SK-MEL-5 (cell line): Measurements from ENCODE around the gene MYBL2. TPM values are rescaled to one million over a fixed set of nuclear protein-coding genes. Genes with fewer than 3 reads are reported as not detected.
"Not testable (repeated sequence)": the region's sequence is repeated elsewhere in the genome, so short reads cannot be mapped to it uniquely, and the experiment has no call there.

Experiments
- DNase-seq: peaks from one replicate; pipeline ENCODE4 v3.0.0-alpha.2; 2016; ENCODE audit warnings: low read depth, low spot score
- in situ Hi-C: cut with HindIII; loops from 2 replicates; pipeline ENCODE4 v1.10.0; 2016; ENCODE audit warnings: low sequenced_read_pairs, high pct_unique_total_duplicates, low pct_unique_long_range_greater_than_20kb
- polyA plus RNA-seq, 2 experiments: library from polyadenylated mRNA; depleted of rRNA; stranded (reverse); fragments of >200 nt; gene quantifications; 2 replicates each; pipeline ENCODE4 v1.2.3, GENCODE V29; 2015
- total RNA-seq: library from RNA; depleted of rRNA; stranded (reverse); fragments of >200 nt; shearing (Covaris generic); gene quantifications from 2 replicates; pipeline ENCODE4 v1.2.3, GENCODE V29; 2014; rRNA removed

The MYBL2 gene
- total RNA-seq, result 10.4 and 14.1 TPM in 2 replicates
- 39.5 and 45.5 TPM in 2 replicates for polyA plus RNA-seq (2015; cell fraction: cytosol; rRNA removed)
- 21.8 and 33.9 TPM in 2 replicates for polyA plus RNA-seq (2015; cell fraction: nucleus; rRNA removed)

DNA sequence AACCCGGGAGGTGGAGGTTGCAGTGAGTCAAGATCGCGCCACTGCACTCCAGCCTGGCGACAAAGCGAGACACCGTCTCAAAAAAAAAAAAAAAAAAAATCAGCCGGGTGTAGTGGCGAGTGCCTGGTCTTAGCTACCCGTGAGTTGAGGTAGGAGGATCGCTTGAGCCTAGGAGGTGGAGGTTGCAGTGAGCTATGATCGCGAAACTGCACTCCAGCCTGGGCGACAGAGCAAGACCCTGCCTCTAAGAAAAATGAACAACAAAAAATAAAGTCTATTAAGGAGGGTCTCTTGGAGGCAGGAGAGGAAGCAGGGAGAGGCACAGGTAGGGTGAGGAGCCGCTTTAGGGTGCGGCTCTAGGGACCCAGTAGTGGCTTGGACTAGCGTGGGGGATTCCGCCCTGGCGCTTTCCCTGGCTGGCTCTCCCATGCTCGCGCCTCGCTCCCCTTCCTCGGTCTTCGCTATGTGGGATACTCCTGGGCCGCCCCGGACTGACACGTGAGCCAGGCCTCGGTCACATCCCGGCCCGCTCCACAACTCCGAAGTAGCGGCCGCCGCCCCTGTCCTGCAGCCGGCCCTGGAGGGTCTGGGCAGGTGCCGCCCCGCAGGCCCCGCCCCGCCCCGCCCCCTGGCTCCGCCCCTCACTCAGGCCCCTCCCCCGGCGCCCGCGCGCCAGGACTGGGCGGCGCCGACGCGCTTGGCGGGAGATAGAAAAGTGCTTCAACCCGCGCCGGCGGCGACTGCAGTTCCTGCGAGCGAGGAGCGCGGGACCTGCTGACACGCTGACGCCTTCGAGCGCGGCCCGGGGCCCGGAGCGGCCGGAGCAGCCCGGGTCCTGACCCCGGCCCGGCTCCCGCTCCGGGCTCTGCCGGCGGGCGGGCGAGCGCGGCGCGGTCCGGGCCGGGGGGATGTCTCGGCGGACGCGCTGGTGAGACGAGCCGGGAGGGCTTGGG, at the start of gene MYBL2:
TSS of gene MYBL2 (plus strand) at position 739 of the 953 bp plus-strand sequence. CDS start at position 909, 170 bp downstream.
- DNase-seq, result peak; percentile 66
- in situ Hi-C loops, result no loop called here

DNA sequence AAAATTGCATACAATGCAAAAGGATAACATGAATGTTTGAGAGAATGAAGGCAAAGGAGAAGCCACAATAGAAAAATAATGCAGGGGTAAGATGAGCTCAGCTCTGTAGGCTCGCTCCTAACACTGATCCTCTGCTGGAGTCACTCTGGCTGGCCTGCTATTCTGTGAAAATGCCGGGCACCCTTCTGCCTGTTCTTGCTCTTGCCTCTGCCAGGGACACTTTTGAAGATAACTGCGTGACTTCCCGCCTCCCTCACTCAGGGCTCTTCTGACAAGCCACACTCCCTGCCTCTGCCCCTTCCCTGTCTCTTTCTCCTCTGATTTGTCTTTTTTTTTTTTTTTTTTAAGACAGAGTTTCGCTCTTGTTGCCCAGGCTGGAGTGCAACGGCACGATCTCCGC, 35.3 kb upstream of the MYBL2 start:
- in situ Hi-C loops, result no loop called here
- no peak for DNase-seq

DNA sequence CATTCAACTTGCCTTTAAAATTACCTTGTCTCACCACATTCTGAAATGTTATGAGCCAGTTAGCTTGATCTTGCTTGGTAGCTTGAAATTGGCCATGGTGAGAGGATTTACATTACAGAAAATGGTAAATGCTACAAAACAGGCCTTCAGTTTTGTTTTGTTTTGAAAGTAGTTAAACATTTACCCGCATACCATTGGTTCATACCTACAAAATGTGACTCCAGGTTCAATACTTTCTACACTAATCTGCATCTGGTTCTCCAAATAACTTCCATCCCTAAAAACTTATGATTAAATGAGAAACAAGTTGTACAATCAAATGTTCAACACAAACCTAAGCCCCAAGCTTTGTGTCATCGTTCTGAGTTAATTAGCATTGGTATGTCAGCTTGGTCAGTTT, 30.5 kb upstream of the MYBL2 start:
- in situ Hi-C loops, result no loop called here
- no peak for DNase-seq

DNA sequence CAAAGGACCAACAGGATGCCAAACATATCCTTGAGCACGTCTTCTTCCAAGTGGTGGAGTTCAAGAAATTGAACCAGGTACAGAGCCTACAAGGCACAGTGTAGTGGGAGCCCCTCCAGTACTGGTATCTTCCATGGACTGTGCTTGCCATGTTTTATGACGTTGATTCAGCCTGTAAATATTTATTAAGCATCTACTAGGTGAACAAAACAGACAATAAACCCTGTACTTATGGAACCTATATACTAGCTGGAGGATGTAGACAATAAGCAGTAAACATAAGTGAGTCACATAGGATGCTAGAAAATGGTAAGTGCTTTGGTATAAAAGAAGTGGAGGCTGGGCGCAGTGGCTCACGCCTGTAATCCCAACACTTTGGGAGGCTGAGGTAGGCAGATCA, 24.4 kb upstream of the MYBL2 start:
- DNase-seq, result no peak
- in situ Hi-C loops, result no loop called here

DNA sequence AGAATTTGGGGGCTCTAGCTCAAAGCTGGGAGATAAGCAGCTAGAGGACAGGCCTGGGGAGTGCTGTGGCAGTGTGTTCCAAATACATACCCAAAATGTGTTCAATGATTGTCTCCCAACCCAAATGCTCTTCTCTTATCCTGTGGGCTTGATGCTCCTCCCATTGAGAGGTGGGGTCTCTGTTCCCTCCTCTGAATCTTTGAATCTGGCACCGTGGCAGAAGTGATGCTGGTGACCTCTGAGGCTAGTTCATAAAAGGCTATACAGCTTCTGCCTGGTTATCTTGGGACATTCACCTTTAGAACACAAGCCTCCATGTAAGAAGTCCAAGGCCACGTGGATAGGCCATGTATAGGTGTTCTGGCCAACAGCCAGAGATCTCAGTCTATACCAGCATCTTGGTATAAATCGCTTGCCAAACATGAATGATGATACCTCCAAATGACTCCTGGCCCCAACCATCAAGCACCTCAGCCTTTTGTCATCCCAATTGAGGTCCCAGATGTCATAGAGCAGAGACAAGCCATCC, 15.9 kb upstream of the MYBL2 start:
- no peak for DNase-seq
- in situ Hi-C loops, result no loop called here

DNA sequence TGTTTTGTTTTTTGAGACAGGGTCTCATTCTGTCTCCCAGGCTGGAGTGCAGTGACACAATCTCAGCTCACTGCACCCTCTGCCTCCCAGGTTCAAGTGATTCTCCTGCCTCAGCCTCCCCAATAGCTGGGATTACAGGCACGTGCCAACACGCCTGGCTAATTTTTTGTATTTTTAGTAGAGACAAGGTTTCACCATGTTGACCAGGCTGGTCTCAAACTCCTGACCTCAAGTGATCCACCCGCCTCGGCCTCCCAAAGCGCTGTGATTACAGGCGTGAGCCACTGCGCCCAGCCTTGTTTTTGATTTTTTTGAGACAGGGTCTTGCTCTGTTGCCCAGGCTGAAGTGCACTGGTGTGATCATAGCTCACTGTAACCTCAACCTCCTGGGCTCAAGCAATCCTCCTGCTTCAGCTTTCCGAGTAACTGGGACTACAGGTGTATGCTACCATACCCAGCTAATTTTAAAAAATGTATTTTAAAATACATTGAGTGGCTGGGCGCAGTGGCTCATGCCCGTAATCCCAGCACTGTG, 15.2 kb upstream of the MYBL2 start:
- DNase-seq, in situ Hi-C loops: not testable (repeated sequence)

DNA sequence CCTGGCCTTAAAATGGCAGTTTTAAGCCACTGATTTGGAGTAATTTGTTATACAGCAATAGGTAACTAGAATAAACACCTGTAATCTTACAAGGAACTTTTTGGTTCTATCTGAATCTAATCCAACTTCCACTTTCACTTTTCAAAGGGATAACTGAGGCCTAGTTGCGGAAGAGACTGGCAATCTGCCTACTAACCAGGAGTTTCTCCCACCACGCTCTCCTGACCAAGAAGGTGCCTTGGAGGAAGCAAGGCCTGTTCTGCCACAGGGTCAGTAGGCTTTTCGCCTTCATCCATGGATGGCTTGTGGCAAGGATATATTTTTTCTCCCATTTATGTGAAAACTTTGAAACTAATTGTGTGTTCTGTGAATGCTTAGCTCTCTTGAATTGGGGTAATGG, 12.9 kb upstream of the MYBL2 start:
- no peak for DNase-seq
- in situ Hi-C loops, result no loop called here

DNA sequence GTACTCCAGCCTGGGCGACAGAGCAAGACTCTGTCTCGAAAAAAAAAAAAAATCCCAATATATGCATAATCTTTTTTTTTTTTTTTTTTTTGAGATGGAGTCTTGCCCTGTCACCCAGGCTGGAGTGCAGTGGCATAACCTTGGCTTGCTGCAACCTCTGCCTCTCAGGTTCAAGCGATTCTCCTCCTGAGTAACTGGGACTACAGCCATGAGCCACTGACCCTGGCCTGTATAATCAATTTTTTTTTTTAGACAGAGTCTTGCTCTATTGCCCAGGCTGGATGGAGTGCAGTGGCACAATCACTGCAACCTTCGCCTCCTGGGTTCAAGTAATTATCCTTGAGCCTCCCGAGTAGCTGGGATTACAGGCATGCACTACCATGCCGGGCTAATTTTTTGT, 11.7 kb upstream of the MYBL2 start:
- DNase-seq, in situ Hi-C loops: not testable (repeated sequence)

DNA sequence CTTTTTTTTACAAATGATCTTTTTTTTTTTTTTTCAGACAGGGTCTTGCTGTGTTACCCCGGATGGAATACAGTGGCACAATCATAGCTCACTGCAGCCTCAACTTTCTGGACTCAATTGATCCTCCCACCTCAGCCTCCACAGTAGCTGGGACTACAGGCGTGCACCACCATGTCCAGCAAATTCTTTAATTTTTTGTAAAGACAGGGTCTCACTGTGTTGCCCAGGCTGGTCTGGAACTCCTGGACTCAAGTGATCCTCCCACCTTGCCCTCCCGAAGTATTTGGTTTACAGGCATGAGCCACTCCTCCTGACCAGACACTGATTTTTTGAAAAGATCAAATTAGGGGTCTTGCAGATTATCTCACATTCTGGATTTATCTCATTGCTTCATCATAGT, 11.0 kb upstream of the MYBL2 start:
- in situ Hi-C loops, result no loop called here
- DNase-seq, result no peak

DNA sequence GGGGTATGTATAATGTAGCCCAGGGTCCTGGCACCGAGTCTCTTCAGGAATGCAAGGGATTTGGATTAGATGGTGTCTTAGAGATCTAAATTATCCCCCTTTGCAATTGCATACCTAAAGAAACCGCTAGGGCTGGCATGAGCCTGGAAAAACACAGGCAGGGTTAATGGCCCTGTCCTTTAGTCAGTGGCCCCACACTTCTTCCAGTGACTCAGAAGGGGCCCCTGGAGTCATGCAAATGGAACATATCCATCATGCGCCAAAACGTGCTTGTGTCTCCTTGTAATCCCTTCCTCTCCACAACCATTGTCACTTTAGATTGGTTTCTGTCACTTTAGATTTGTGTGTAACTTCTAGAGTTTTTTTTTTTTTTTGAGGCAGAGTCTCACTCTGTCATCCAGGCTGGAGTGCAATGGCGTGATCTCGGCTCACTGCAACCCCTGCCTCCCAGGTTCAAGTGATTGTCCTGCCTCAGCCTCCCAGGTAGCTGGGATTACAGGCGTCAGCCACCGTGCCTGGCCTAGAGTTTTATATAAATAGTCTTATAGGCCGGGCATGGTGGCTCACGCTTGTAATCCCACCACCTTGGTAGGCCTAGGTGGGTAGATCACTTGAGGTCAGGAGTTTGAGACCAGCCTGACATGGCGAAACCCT, 8.7 kb upstream of the MYBL2 start:
- in situ Hi-C loops, result no loop called here
- no peak for DNase-seq

DNA sequence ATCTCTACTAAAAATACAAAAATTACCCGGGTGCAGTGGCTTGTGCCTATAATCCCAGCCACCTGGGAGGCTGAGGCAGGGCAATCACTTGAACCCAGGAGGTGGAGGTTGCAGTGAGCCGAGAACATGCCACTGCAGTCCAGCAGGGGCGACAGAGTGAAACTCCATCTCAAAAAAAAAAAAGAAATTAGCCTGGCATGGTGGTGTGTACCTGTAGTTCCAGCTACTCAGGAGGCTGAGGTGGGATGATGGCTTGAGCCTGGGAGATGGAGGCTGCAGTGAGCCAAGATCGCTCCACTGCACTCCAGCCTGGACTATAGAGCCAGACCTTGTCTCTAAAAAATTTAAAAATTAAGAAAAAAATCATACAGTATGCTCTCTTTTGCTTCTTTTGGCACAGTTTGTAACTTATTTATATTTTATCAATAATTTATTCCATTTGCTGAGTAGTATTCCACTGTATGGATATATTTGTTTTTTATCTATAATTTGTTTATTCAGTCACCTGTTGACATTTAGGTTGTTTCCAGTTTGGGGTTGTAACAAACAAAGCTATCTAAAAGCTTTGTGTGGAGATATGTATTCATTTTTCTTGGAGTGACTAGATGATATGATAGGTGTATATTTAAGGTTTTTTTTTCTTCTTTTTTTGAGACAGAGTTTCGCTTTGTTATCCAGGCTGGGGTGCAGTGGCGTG, 8.0 kb upstream of the MYBL2 start:
- no peak for DNase-seq
- in situ Hi-C loops, result no loop called here

DNA sequence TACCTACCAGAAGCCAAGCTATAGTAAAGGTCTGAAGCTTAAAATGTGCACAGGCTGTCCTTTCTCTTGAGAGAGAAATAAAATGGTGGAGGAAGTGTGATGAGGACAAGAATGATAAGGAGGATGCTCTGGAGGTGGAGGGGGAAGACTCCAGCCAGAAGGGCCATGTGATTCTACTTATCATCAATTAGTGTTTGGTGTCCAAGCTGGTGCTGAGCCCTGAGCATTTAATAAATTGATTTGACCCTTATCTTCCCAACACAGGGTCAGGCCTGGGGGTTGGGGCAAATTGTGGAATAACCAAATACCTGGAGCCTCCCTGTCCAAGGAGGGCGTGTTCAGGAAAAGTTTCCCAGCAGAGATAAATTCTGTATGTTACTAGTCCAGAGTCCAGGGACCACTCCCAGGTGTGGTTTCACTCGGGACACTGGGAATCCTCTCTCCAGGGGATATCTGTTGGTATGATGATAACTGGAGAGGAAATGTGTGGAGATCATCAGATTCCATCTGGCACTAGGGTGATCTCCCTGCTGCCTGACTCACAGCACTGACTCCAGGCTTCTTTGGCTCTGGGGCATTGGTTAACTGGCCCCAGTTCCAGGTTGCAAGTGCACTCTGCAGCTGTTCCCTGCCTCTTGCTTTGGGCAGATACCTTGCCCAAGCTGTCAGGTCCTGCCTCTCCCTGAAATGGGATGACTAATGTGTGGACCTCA, 3.8 kb upstream of the MYBL2 start:
- no peak for DNase-seq
- in situ Hi-C loops, result no loop called here

DNA sequence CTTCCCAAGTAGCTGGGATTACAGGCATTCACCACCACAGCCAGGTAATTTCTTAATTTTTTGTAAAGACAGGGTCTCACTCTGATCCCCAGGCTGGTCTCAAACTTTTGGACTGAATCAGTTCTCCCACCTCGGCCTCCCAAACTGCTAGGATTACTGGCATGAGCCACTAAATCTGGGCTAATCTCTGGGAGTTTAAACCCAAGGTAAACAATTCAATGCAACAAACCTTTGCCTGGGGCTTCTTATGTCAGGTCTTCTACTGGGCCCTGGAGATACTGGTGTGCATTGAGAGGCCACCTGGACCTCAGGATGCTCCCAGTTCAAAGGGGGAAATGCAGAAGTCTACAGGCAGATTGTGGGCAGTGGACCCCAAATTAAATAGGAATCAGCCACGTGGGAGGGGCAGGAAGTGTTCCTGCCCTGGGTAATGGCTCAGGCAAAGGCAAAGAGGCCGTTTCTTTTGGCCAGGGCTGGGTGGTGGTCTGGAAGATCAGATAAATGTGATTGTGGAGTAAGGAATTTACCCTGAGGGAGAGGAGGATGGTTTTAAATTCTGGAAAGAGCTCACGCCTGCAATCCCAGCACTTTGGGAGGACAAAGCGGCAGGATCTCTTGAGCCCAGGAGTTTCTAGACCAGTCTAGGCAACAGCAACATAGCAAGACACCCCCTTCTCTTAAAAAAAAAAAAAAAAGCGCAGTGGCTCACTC, 1.3 kb upstream of the MYBL2 start:
- in situ Hi-C loops, result no loop called here
- DNase-seq, result no peak

DNA sequence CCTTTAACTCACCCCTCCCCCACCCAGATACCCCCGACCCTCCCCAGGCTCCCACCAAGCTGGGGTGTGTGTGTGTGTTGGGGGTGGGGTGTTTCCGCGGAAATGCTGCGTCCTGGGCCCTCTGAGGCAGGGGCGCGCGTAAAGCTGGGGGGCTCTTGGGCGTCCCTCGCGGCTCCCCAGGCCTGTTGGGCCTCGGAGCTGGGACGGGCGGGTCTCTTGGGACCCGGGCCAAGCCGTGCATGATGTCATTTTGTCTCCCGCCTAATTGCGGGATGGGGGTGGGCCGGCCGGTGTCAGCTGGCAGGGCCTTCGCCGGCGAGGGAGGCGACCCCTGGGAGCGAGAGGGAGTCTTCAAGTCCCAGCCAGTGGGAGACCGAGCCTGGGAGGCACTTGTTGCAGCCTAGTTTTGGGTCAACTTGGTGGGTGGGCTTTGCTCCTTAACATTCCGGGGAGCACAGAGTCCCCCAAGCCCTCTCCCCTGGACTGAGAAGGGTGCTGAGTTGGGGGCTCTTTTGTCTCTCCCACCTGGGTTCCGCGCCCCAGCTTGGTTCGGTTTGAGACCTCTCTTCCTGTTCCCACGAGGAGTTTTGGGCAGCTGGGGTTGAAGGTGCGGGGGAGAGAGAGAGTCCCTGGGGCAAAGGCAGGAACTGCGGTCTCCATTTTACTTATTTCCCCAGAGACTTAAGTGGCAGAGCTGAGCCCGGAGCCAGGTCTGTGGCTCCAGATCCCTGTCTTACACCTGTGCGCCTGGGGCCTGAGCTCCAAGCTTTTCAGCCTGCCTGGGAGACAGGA, 623 bp downstream of the MYBL2 start:
- in situ Hi-C loops, result no loop called here
- no peak for DNase-seq

DNA sequence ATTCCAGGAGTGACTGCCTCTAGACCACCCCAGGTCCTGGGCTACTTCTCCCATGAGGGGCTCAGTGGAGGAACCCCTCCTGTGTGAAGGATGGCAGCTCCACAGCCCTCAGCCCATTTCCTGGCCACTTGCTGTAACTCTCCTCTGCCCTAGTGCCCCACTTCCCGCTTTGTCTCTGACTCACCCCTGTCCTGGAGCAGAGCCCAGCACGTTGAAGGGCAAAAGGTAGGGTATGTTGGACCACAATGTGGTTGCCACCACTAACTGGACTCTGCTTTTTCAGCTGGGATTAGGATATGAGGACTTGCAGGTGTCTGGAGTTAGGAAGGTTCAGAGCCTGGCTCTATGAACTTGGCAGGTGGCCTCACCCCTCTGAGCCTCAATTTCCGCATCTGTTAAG, 2.4 kb downstream of the MYBL2 start:
- in situ Hi-C loops, result no loop called here
- no peak for DNase-seq

DNA sequence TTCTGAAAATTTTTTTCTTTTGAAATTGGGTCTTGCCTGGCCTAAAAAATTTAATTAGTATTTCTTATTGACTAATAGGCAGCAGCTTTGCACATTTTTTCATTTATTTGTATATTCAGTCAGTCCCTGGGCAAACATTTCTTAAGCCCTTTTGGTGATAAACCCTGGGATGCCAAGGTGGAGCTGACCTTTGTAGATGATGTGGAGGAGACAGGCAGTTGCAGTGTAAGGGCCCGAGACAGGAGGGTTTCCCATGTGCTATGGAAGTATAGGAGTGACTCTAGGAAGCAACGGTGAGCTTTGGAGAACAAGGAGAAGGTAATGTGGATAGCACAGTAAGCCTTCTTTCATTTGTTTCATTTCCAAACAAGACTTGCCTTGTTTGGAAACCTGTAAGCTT, 3.5 kb downstream of the MYBL2 start:
- DNase-seq, result no peak
- in situ Hi-C loops, result no loop called here
